ENCODE measurements around the gene PCBP2. TPM values are rescaled to one million over a fixed set of nuclear protein-coding genes. Genes with fewer than 3 reads are reported as not detected.
"Not testable (repeated sequence)": the region's sequence is repeated elsewhere in the genome, so short reads cannot be mapped to it uniquely, and the experiment has no call there.

The PCBP2 gene
- total and polyA plus RNA-seq, 4 donors = 363 to 697 (median 557) TPM

DNA sequence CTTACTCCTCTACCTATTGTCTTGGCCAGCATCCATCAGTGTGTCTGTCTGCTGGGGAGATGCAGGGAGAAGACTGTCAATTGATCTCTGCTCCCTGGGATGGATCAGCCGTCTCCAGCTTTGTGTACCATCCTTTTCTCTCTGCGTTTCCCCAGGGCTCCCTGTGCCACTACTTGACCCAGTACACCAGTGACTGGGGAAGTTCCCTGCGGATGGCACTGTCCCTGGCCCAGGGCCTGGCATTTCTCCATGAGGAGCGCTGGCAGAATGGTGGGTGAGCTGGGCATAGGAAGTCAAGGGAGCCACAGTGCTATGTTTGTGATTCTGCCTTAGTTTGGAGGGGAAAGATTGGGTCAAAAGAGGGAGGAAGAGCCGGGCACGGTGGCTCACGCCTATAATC is 23.2 kb upstream of the PCBP2 start:
- no peaks in the 10 kb centered on the region for H3K36me3 ChIP-seq (ENCODE audit: control insufficient read depth in 4 of 4, insufficient read depth in 4 of 4, low read length in 4 of 4)
- no peak overlapping the region for H3K4me3 ChIP-seq
- TF ChIP-seq, protein P1, sequence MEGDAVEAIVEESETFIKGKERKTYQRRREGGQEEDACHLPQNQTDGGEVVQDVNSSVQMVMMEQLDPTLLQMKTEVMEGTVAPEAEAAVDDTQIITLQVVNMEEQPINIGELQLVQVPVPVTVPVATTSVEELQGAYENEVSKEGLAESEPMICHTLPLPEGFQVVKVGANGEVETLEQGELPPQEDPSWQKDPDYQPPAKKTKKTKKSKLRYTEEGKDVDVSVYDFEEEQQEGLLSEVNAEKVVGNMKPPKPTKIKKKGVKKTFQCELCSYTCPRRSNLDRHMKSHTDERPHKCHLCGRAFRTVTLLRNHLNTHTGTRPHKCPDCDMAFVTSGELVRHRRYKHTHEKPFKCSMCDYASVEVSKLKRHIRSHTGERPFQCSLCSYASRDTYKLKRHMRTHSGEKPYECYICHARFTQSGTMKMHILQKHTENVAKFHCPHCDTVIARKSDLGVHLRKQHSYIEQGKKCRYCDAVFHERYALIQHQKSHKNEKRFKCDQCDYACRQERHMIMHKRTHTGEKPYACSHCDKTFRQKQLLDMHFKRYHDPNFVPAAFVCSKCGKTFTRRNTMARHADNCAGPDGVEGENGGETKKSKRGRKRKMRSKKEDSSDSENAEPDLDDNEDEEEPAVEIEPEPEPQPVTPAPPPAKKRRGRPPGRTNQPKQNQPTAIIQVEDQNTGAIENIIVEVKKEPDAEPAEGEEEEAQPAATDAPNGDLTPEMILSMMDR (IDR thresholded peaks at IDR 0.05; ENCODE audit: control extremely low read depth, extremely low read depth) = no peak
- no peak overlapping the region for H3K9ac ChIP-seq (ENCODE audit: insufficient read depth in 1 of 2, low read length in 2 of 2)
- no peak overlapping the region for H3K27ac ChIP-seq (ENCODE audit: low read depth in 1 of 2, low read length in 1 of 2)
- no peaks in the 10 kb centered on the region for H3K27me3 ChIP-seq (ENCODE audit: control insufficient read depth in 3 of 3, insufficient read depth in 3 of 3, low read length in 2 of 3)
- ATAC-seq (ENCODE audit: insufficient read depth, low FRiP score) = no peak
- H3K9me3 ChIP-seq (ENCODE audit: control insufficient read depth in 4 of 4, insufficient read depth in 3 of 4, low read length in 3 of 4) = peaks cover 0 to 2% (median 0%) of the 10 kb centered on the region in 4 donors
- DNase-seq = no peak
- 85 to 96% methylated on average over 7 of the region's 7 CpGs for WGBS, 2 donors
- no peaks in the 10 kb centered on the region for H3K4me1 ChIP-seq (ENCODE audit: control insufficient read depth in 5 of 5, insufficient read depth in 5 of 5, low read length in 5 of 5)

DNA sequence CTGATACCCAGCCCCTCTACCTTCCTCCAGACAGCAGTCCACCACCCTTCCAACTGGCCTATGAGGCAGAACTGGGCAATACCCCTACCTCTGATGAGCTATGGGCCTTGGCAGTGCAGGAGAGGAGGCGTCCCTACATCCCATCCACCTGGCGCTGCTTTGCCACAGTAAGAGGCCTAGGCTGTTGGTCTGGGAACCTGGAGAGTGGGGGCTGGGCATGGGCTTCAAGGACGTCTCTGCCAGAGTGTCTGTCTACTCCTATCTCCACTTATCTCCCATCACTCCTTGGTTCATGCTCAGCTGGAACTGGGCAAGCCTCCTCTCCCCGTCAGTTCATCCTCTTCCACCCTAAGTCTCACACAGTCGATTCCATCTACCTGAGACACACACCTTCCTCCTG is 21.8 kb upstream of the PCBP2 start:
- H3K27me3 ChIP-seq (ENCODE audit: control insufficient read depth in 3 of 3, insufficient read depth in 3 of 3, low read length in 2 of 3) = no peaks in the 10 kb centered on the region
- ATAC-seq (ENCODE audit: insufficient read depth, low FRiP score) = no peak
- no peak overlapping the region for H3K9ac ChIP-seq (ENCODE audit: insufficient read depth in 1 of 2, low read length in 2 of 2)
- no peaks in the 10 kb centered on the region for H3K9me3 ChIP-seq (ENCODE audit: control insufficient read depth in 4 of 4, insufficient read depth in 3 of 4, low read length in 3 of 4)
- no peaks in the 10 kb centered on the region for H3K4me1 ChIP-seq (ENCODE audit: control insufficient read depth in 5 of 5, insufficient read depth in 5 of 5, low read length in 5 of 5)
- WGBS, 2 donors = 88 to 93% methylated on average over 5 of the region's 5 CpGs
- no peaks in the 10 kb centered on the region for H3K36me3 ChIP-seq (ENCODE audit: control insufficient read depth in 4 of 4, insufficient read depth in 4 of 4, low read length in 4 of 4)
- H3K27ac ChIP-seq (ENCODE audit: low read depth in 1 of 2, low read length in 1 of 2) = no peak overlapping the region
- no peak for DNase-seq
- TF ChIP-seq, protein P1 (IDR thresholded peaks at IDR 0.05; ENCODE audit: control extremely low read depth, extremely low read depth) = no peak
- no peak overlapping the region for H3K4me3 ChIP-seq

DNA sequence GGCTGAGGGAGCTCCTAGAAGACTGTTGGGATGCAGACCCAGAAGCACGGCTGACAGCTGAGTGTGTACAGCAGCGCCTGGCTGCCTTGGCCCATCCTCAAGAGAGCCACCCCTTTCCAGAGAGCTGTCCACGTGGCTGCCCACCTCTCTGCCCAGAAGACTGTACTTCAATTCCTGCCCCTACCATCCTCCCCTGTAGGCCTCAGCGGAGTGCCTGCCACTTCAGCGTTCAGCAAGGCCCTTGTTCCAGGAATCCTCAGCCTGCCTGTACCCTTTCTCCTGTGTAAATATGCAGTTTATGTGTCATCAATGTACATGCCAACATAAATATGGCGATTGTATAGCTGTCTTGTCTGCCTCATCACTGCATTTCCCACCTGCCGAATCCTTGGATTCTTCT is 20.7 kb upstream of the PCBP2 start:
- DNase-seq (no peak), ATAC-seq (ENCODE audit: insufficient read depth, low FRiP score) (no peak)
- Histone ChIP-seq H3K9ac (ENCODE audit: insufficient read depth in 1 of 2, low read length in 2 of 2) (no peak overlapping the region), H3K4me1 (ENCODE audit: control insufficient read depth in 5 of 5, insufficient read depth in 5 of 5, low read length in 5 of 5) (no peaks in the 10 kb centered on the region), H3K36me3 (ENCODE audit: control insufficient read depth in 4 of 4, insufficient read depth in 4 of 4, low read length in 4 of 4) (no peaks in the 10 kb centered on the region), H3K27ac (ENCODE audit: low read depth in 1 of 2, low read length in 1 of 2) (no peak overlapping the region), H3K9me3 (ENCODE audit: control insufficient read depth in 4 of 4, insufficient read depth in 3 of 4, low read length in 3 of 4) (no peaks in the 10 kb centered on the region), H3K27me3 (ENCODE audit: control insufficient read depth in 3 of 3, insufficient read depth in 3 of 3, low read length in 2 of 3) (no peaks in the 10 kb centered on the region), H3K4me3 (no peak overlapping the region)
- WGBS, 2 donors = 80 to 86% methylated on average over 7 of the region's 7 CpGs
- TF ChIP-seq, protein P1 (IDR thresholded peaks at IDR 0.05; ENCODE audit: control extremely low read depth, extremely low read depth) = no peak

DNA sequence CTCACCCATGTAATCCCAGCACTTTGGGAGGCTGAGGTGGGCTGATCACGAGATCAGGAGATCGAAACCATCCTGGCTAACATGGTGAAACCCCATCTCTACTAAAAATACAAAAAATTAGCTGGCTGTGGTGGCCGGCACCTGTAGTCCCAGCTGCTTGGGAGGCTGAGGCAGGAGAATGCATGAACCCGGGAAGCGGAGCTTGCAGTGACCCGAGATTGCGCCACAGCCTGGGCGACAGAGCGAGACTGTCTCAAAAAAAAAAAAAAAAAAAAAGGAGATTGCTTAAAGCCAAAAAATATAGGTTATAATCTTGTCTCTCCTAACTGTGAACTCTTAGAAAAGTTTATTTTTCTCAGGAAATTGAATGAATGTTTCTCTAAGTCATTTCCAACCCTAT is 16.6 kb upstream of the PCBP2 start:
- H3K27me3 ChIP-seq (ENCODE audit: control insufficient read depth in 3 of 3, insufficient read depth in 3 of 3, low read length in 2 of 3); DNase-seq: not testable (repeated sequence)
- 58 to 87% methylated on average over 9 of the region's 9 CpGs for WGBS, 2 donors

DNA sequence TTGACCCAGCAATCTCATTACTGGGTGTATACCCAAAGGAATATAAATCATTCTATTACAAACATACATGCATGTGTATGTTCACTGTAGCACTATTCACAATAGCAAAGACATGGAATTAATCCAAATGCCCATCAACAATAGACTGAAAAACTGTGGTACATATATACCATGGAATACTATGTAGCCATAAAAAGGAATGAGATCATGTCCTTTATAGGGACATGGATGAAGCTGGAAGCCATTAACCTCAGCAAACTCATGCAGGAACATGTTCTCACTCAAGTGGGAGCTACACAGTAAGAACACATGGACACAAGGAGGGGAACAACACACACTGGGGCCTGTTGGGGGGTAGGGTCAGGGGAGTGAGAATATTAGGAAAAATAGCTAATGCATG is 12.3 kb upstream of the PCBP2 start:
- not testable (repeated sequence) for ATAC-seq (ENCODE audit: insufficient read depth, low FRiP score); H3K9ac ChIP-seq (ENCODE audit: insufficient read depth in 1 of 2, low read length in 2 of 2); H3K4me3 ChIP-seq; H3K27ac ChIP-seq (ENCODE audit: low read depth in 1 of 2, low read length in 1 of 2); H3K9me3 ChIP-seq (ENCODE audit: control insufficient read depth in 4 of 4, insufficient read depth in 3 of 4, low read length in 3 of 4); H3K27me3 ChIP-seq (ENCODE audit: control insufficient read depth in 3 of 3, insufficient read depth in 3 of 3, low read length in 2 of 3); DNase-seq; H3K36me3 ChIP-seq (ENCODE audit: control insufficient read depth in 4 of 4, insufficient read depth in 4 of 4, low read length in 4 of 4)
- peaks cover 3 to 12% (median 4%) of the 10 kb centered on the region in 5 donors for H3K4me1 ChIP-seq (ENCODE audit: control insufficient read depth in 5 of 5, insufficient read depth in 5 of 5, low read length in 5 of 5)

More for the DNA sequence above, 16.6 kb upstream of the PCBP2 start:
- H3K4me3 ChIP-seq; H3K27ac ChIP-seq (ENCODE audit: low read depth in 1 of 2, low read length in 1 of 2); ATAC-seq (ENCODE audit: insufficient read depth, low FRiP score); H3K36me3 ChIP-seq (ENCODE audit: control insufficient read depth in 4 of 4, insufficient read depth in 4 of 4, low read length in 4 of 4); H3K9ac ChIP-seq (ENCODE audit: insufficient read depth in 1 of 2, low read length in 2 of 2); H3K9me3 ChIP-seq (ENCODE audit: control insufficient read depth in 4 of 4, insufficient read depth in 3 of 4, low read length in 3 of 4); H3K4me1 ChIP-seq (ENCODE audit: control insufficient read depth in 5 of 5, insufficient read depth in 5 of 5, low read length in 5 of 5): not testable (repeated sequence)

Data from lung (tissue), 12 donors.